ENCODE data around the gene METAP1.

The METAP1 gene

DNA sequence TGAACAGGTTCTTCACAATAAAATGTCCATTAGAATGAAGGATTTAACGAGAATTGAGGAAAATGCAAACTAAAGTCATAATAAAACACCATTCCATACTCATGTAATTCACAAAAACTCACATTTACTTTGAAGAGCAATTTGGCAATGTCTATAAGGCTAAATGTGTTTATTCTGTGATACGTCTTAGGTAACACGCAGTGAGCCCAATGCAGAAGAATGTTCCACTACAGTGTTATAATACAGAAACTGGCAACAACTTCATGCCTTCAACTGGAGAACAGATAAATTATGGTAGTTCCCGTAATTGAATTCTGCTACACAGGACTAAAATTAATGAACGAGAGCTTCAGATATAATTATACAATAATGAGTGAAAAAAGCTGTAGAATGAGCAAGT lies 75.6 kb downstream of the METAP1 start:
- H3K79me2 ChIP-seq (ENCODE audit: control insufficient read depth, insufficient read depth, low read length, poor library complexity): no peaks in the 10 kb centered on the region
- no peak overlapping the region for H3K9ac ChIP-seq (ENCODE audit: low read length)
- H3K79me1 ChIP-seq (ENCODE audit: low read length): no peaks in the 10 kb centered on the region
- H3K27me3 ChIP-seq (ENCODE audit: insufficient read depth, low read length): no peaks in the 10 kb centered on the region
- H3K4ac ChIP-seq (ENCODE audit: low read depth, low read length): no peak overlapping the region
- no CpG with 5 or more reads among the region's 5 CpGs for WGBS (ENCODE audit: extremely low coverage, insufficient coverage, insufficient read length)
- no peak overlapping the region for H4K12ac ChIP-seq (ENCODE audit: low read depth, low read length)
- no peaks in the 10 kb centered on the region for H3K9me3 ChIP-seq (ENCODE audit: insufficient read depth, low read depth, low read length)
- no peak overlapping the region for H2BK120ac ChIP-seq (ENCODE audit: insufficient read depth, low read length, poor library complexity)
- no peak overlapping the region for H3K27ac ChIP-seq (ENCODE audit: low read depth, low read length)
- no peak overlapping the region for H3K4me3 ChIP-seq (ENCODE audit: low read depth, low read length)
- no peak overlapping the region for H2BK5ac ChIP-seq (ENCODE audit: low read depth, low read length, poor library complexity)
- no peak overlapping the region for H3K4me2 ChIP-seq (ENCODE audit: low read length)
- peaks cover 20 to 26% of the 10 kb centered on the region in 2 experiments for H3K36me3 ChIP-seq (ENCODE audit: control insufficient read depth in 1 of 2, insufficient read depth in 2 of 2, low read length in 2 of 2)
- no peak overlapping the region for H2BK12ac ChIP-seq (ENCODE audit: low read length)
- H3K4me1 ChIP-seq (ENCODE audit: control insufficient read depth in 1 of 2, insufficient read depth in 2 of 2, low read length in 2 of 2): no peaks in the 10 kb centered on the region
- no peak overlapping the region for H3K14ac ChIP-seq (ENCODE audit: low read length)
- H2AK5ac ChIP-seq (ENCODE audit: low read length): no peak overlapping the region
- no peak for DNase-seq
- H4K91ac ChIP-seq (ENCODE audit: low read depth, low read length): no peak overlapping the region
- H4K8ac ChIP-seq (ENCODE audit: low read depth, low read length): no peak overlapping the region
- H3K18ac ChIP-seq (ENCODE audit: low read length): no peak overlapping the region
- H3K23ac ChIP-seq (ENCODE audit: low read length): no peak overlapping the region
- no peak overlapping the region for H2AFZ ChIP-seq (ENCODE audit: insufficient read depth, low read length, poor library complexity)

DNA sequence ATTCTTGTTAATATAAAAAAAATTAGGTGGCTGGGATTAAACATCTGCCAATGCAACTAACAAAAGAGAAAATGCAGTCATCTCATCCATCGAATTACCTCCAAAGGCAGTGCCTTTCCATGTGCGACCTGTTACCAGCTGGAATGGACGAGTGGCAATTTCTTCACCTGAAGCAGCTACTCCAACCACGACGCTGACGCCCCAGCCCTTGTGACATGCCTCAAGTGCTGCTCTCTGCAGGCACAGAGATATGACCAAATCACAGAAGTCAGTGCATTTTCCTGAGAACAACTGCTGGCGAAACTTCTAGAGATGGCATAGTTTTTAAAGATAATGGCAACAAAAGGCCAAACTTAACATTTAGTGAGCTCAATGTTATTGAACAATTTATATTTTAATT lies 79.3 kb downstream of the METAP1 start:
- Histone ChIP-seq H3K18ac (ENCODE audit: low read length) (no peak overlapping the region), H3K27me3 (ENCODE audit: insufficient read depth, low read length) (no peaks in the 10 kb centered on the region), H2AFZ (ENCODE audit: insufficient read depth, low read length, poor library complexity) (no peak overlapping the region), H2BK12ac (ENCODE audit: low read length) (no peak overlapping the region), H3K4ac (ENCODE audit: low read depth, low read length) (no peak overlapping the region), H3K79me2 (ENCODE audit: control insufficient read depth, insufficient read depth, low read length, poor library complexity) (no peaks in the 10 kb centered on the region), H3K36me3 (ENCODE audit: control insufficient read depth in 1 of 2, insufficient read depth in 2 of 2, low read length in 2 of 2) (peaks cover 14 to 35% of the 10 kb centered on the region in 2 experiments), H3K14ac (ENCODE audit: low read length) (no peak overlapping the region), H3K23ac (ENCODE audit: low read length) (no peak overlapping the region), H3K79me1 (ENCODE audit: low read length) (no peaks in the 10 kb centered on the region), H3K27ac (ENCODE audit: low read depth, low read length) (no peak overlapping the region), H3K9me3 (ENCODE audit: insufficient read depth, low read depth, low read length) (no peaks in the 10 kb centered on the region), H3K4me1 (ENCODE audit: control insufficient read depth in 1 of 2, insufficient read depth in 2 of 2, low read length in 2 of 2) (no peaks in the 10 kb centered on the region), H3K4me2 (ENCODE audit: low read length) (no peak overlapping the region), H4K8ac (ENCODE audit: low read depth, low read length) (no peak overlapping the region), H4K91ac (ENCODE audit: low read depth, low read length) (no peak overlapping the region), H2BK5ac (ENCODE audit: low read depth, low read length, poor library complexity) (no peak overlapping the region), H4K12ac (ENCODE audit: low read depth, low read length) (no peak overlapping the region), H2AK5ac (ENCODE audit: low read length) (no peak overlapping the region), H3K9ac (ENCODE audit: low read length) (no peak overlapping the region), H2BK120ac (ENCODE audit: insufficient read depth, low read length, poor library complexity) (no peak overlapping the region), H3K4me3 (ENCODE audit: low read depth, low read length) (no peak overlapping the region)
- no peak for DNase-seq
- no CpG with 5 or more reads among the region's 7 CpGs for WGBS (ENCODE audit: extremely low coverage, insufficient coverage, insufficient read length)

DNA sequence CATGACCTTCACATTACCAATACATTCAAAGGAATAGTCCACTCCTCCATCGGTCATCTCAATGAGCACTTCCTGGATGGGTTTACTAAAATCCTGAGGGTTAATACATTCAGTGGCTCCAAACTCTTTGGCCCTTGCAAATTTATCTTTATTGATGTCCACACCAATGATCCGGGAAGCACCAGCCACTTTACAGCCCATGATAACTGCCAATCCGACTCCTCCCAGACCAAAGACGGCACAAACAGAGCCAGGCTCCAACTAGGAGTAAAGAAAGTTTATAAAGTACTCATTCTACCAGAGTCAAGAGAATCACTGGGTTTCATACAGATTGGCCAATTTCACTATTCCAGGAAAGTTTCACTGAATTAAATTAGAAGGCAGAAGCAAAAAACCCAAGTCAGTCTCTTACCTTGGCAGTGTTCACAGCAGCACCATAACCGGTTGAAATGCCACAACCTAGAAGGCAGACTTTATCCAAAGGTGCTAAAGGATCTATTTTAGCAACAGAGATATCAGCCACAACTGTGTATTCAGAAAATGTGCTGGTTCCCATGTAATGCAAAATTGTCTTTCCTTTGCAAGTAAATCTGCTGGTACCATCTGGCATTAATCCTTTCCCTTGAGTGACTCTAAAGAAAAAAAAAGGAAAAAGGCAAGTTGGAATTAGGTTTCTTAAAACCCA lies 80.9 kb downstream of the METAP1 start:
- Histone ChIP-seq H2BK12ac (ENCODE audit: low read length) (no peak overlapping the region), H3K4me1 (ENCODE audit: control insufficient read depth in 1 of 2, insufficient read depth in 2 of 2, low read length in 2 of 2) (no peaks in the 10 kb centered on the region), H3K79me2 (ENCODE audit: control insufficient read depth, insufficient read depth, low read length, poor library complexity) (no peaks in the 10 kb centered on the region), H3K9ac (ENCODE audit: low read length) (no peak overlapping the region), H2BK120ac (ENCODE audit: insufficient read depth, low read length, poor library complexity) (no peak overlapping the region), H3K4ac (ENCODE audit: low read depth, low read length) (no peak overlapping the region), H3K4me2 (ENCODE audit: low read length) (no peak overlapping the region), H3K18ac (ENCODE audit: low read length) (no peak overlapping the region), H4K91ac (ENCODE audit: low read depth, low read length) (no peak overlapping the region), H2BK5ac (ENCODE audit: low read depth, low read length, poor library complexity) (no peak overlapping the region), H3K23ac (ENCODE audit: low read length) (no peak overlapping the region), H4K12ac (ENCODE audit: low read depth, low read length) (no peak overlapping the region), H3K4me3 (ENCODE audit: low read depth, low read length) (no peak overlapping the region), H2AK5ac (ENCODE audit: low read length) (no peak overlapping the region), H2AFZ (ENCODE audit: insufficient read depth, low read length, poor library complexity) (no peak overlapping the region), H3K14ac (ENCODE audit: low read length) (no peak overlapping the region), H3K9me3 (ENCODE audit: insufficient read depth, low read depth, low read length) (no peaks in the 10 kb centered on the region), H3K36me3 (ENCODE audit: control insufficient read depth in 1 of 2, insufficient read depth in 2 of 2, low read length in 2 of 2) (peaks cover 18 to 44% of the 10 kb centered on the region in 2 experiments), H3K27ac (ENCODE audit: low read depth, low read length) (no peak overlapping the region), H4K8ac (ENCODE audit: low read depth, low read length) (no peak overlapping the region), H3K79me1 (ENCODE audit: low read length) (no peaks in the 10 kb centered on the region), H3K27me3 (ENCODE audit: insufficient read depth, low read length) (no peaks in the 10 kb centered on the region)
- WGBS (ENCODE audit: extremely low coverage, insufficient coverage, insufficient read length): no CpG with 5 or more reads among the region's 5 CpGs
- peak; percentile 11 to 57 for DNase-seq

DNA sequence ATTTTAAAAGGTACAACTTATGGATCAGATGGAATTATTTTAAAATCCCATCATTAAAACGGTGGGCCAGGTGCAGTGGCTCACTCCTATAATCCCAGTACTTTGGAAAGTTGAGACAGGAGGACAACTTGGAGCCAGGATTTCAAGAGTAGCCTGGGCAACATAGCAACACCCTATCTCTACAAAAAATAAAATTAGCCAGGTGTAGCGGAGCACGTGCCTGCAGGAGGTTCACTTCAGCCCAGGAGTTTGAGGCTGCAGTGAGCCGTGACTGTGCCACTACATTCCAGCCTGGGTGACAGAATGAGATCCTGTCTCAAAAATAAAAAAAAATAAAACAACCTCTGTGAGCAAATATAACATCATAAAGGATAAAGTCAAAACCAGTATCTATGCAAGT lies 81.7 kb downstream of the METAP1 start:
- no peaks in the 10 kb centered on the region for H3K9me3 ChIP-seq (ENCODE audit: insufficient read depth, low read depth, low read length)
- H4K8ac ChIP-seq (ENCODE audit: low read depth, low read length): no peak overlapping the region
- H3K4me2 ChIP-seq (ENCODE audit: low read length): no peak overlapping the region
- no peaks in the 10 kb centered on the region for H3K79me1 ChIP-seq (ENCODE audit: low read length)
- no peak overlapping the region for H3K23ac ChIP-seq (ENCODE audit: low read length)
- no peaks in the 10 kb centered on the region for H3K79me2 ChIP-seq (ENCODE audit: control insufficient read depth, insufficient read depth, low read length, poor library complexity)
- no peak overlapping the region for H2AFZ ChIP-seq (ENCODE audit: insufficient read depth, low read length, poor library complexity)
- WGBS (ENCODE audit: extremely low coverage, insufficient coverage, insufficient read length): no CpG with 5 or more reads among the region's 4 CpGs
- no peak overlapping the region for H2BK120ac ChIP-seq (ENCODE audit: insufficient read depth, low read length, poor library complexity)
- DNase-seq: peak in 1 of 2 donors; percentile 2
- no peak overlapping the region for H2BK12ac ChIP-seq (ENCODE audit: low read length)
- H2AK5ac ChIP-seq (ENCODE audit: low read length): no peak overlapping the region
- no peak overlapping the region for H3K9ac ChIP-seq (ENCODE audit: low read length)
- no peak overlapping the region for H3K18ac ChIP-seq (ENCODE audit: low read length)
- no peak overlapping the region for H3K14ac ChIP-seq (ENCODE audit: low read length)
- H3K36me3 ChIP-seq (ENCODE audit: control insufficient read depth in 1 of 2, insufficient read depth in 2 of 2, low read length in 2 of 2): peaks cover 19 to 43% of the 10 kb centered on the region in 2 experiments
- no peak overlapping the region for H3K4ac ChIP-seq (ENCODE audit: low read depth, low read length)
- no peak overlapping the region for H4K12ac ChIP-seq (ENCODE audit: low read depth, low read length)
- no peaks in the 10 kb centered on the region for H3K4me1 ChIP-seq (ENCODE audit: control insufficient read depth in 1 of 2, insufficient read depth in 2 of 2, low read length in 2 of 2)
- no peak overlapping the region for H3K27ac ChIP-seq (ENCODE audit: low read depth, low read length)
- H4K91ac ChIP-seq (ENCODE audit: low read depth, low read length): no peak overlapping the region
- no peak overlapping the region for H2BK5ac ChIP-seq (ENCODE audit: low read depth, low read length, poor library complexity)
- H3K4me3 ChIP-seq (ENCODE audit: low read depth, low read length): no peak overlapping the region
- H3K27me3 ChIP-seq (ENCODE audit: insufficient read depth, low read length): no peaks in the 10 kb centered on the region
